ENCODE measurements around the gene TSR3.
A peak's percentile ranks its signal among the peaks of the same experiment; 100 is the strongest.

Gene TSR3

GRCh38 chr16:1335996-1336395, 15.7 kb downstream of the TSR3 start:
- no peak overlapping the region for H3K4me3 ChIP-seq (replicated peaks; ENCODE audit: low read depth, low read length)
- DNase-seq (ENCODE audit: low read depth) = no peak
- no peak for TF ChIP-seq CTCF (IDR thresholded peaks at IDR 0.05; ENCODE audit: low read length, missing control alignments)

- TF ChIP-seq CTCF (IDR thresholded peaks at IDR 0.05; ENCODE audit: low read length, missing control alignments) = no peak
- DNase-seq (ENCODE audit: low read depth) = no peak
- H3K4me3 ChIP-seq (replicated peaks; ENCODE audit: low read depth, low read length) = no peak overlapping the region
Measured at GRCh38 chr16:1335211-1335971, 16.3 kb downstream of the TSR3 start.

- H3K4me3 ChIP-seq (replicated peaks; ENCODE audit: low read depth, low read length) = no peak overlapping the region
- no peak for TF ChIP-seq CTCF (IDR thresholded peaks at IDR 0.05; ENCODE audit: low read length, missing control alignments)
- no peak for DNase-seq (ENCODE audit: low read depth)
Measured at GRCh38 chr16:1334739-1335138, 16.9 kb downstream of the TSR3 start.

- no peak for TF ChIP-seq CTCF (IDR thresholded peaks at IDR 0.05; ENCODE audit: low read length, missing control alignments)
- no peak for DNase-seq (ENCODE audit: low read depth)
- peak overlapping the region; percentile 12 for H3K4me3 ChIP-seq (replicated peaks; ENCODE audit: low read depth, low read length)
Measured at GRCh38 chr16:1333854-1334700, 17.6 kb downstream of the TSR3 start.

GRCh38 chr16:1333149-1333812, 18.4 kb downstream of the TSR3 start, which contains the start of gene BAIAP3:
BAIAP3 (plus strand) TSS chr16:1333645; CDS start chr16:1338550, 4,905 bp downstream.
- peak; percentile 35 for DNase-seq (ENCODE audit: low read depth)
- peak within 1 kb of the TSS; percentile 37 for H3K4me3 ChIP-seq (replicated peaks; ENCODE audit: low read depth, low read length)
- no peak for TF ChIP-seq CTCF (IDR thresholded peaks at IDR 0.05; ENCODE audit: low read length, missing control alignments)

GRCh38 chr16:1332618-1333148, 19.0 kb downstream of the TSR3 start:
- TF ChIP-seq CTCF (IDR thresholded peaks at IDR 0.05; ENCODE audit: low read length, missing control alignments) = no peak
- H3K4me3 ChIP-seq (replicated peaks; ENCODE audit: low read depth, low read length) = peak overlapping the region; percentile 37
- no peak for DNase-seq (ENCODE audit: low read depth)

Data from fibroblast of pulmonary artery (primary cell).